Fibroblast of lung (primary cell): ENCODE measurements around the gene CACNA1H. TPM values are rescaled to one million over a fixed set of nuclear protein-coding genes. Genes with fewer than 3 reads are reported as not detected.
"Not testable (repeated sequence)": the region's sequence is repeated elsewhere in the genome, so short reads cannot be mapped to it uniquely, and the experiment has no call there.

Source experiments
- DNase-seq, 2 donors: peaks; one replicate each; pipeline versions ENCODE4 v3.0.0 to v3.0.0-alpha.2; 2010; ENCODE audit warnings: low read depth in 2 of 2
- H2AFZ ChIP-seq: 2 replicates; pipeline ENCODE4 v1.5.1; 2012; ENCODE audit warnings: low read length, control low read depth, inconsistent platforms
- H3K27ac ChIP-seq: 2 replicates; pipeline ENCODE4 v1.5.1; 2011; ENCODE audit warnings: low read length, control low read depth; ENCODE audit not compliant: insufficient read depth
- H3K27me3 ChIP-seq: 2 replicates; pipeline ENCODE4 v1.5.1; 2011; ENCODE audit warnings: mild to moderate bottlenecking, low read length; ENCODE audit not compliant: control insufficient read depth, insufficient read depth
- H3K36me3 ChIP-seq: 2 replicates; pipeline ENCODE4 v1.5.1; 2011; ENCODE audit warnings: low read length; ENCODE audit not compliant: control insufficient read depth, insufficient read depth
- H3K4me1 ChIP-seq: 2 replicates; pipeline ENCODE4 v1.5.1; 2011; ENCODE audit warnings: low read length; ENCODE audit not compliant: control insufficient read depth, insufficient read depth; ENCODE audit errors: extremely low read depth
- H3K4me2 ChIP-seq: 2 replicates; pipeline ENCODE4 v1.5.1; 2011; ENCODE audit warnings: low read length, control low read depth; ENCODE audit not compliant: insufficient read depth; ENCODE audit errors: extremely low read depth
- H3K4me3 ChIP-seq, 4 experiments: fragments of 200-600 bp in 1 of 4; sonication (generic) in 1 of 4; replicated peaks in 1 of 4; 2 replicates each; pipeline ENCODE4 v1.5.1; 2011 to 2016; ENCODE audit warnings: low read length in 4 of 4, low read depth in 3 of 4, mild to moderate bottlenecking in 3 of 4, control low read depth in 2 of 4, inconsistent platforms in 1 of 4, mixed read lengths in 1 of 4; ENCODE audit not compliant: insufficient read depth in 1 of 4; ENCODE audit errors: control extremely low read depth in 1 of 4
- H3K79me2 ChIP-seq: 2 replicates; pipeline ENCODE4 v1.5.1; 2012; ENCODE audit warnings: mild to moderate bottlenecking, low read length, inconsistent platforms; ENCODE audit not compliant: control insufficient read depth, insufficient read depth
- H3K9ac ChIP-seq: 2 replicates; pipeline ENCODE4 v1.5.1; 2011; ENCODE audit warnings: mild to moderate bottlenecking, low read length, control low read depth; ENCODE audit not compliant: insufficient read depth
- H3K9me3 ChIP-seq: 2 replicates; pipeline ENCODE4 v1.5.1; 2012; ENCODE audit warnings: low read depth, low read length; ENCODE audit not compliant: control insufficient read depth, insufficient read depth
- H4K20me1 ChIP-seq: 2 replicates; pipeline ENCODE4 v1.5.1; 2011; ENCODE audit warnings: low read length; ENCODE audit not compliant: control insufficient read depth, insufficient read depth; ENCODE audit errors: extremely low read depth
- CTCF ChIP-seq, 2 donors: IDR thresholded peaks in 1 of 2; conservative IDR thresholded peaks in 1 of 2; 1 replicate in 1 of 2; 2 replicates in 1 of 2; pipeline ENCODE4 v1.5.1; 2011 to 2012; ENCODE audit warnings: low read length in 2 of 2, control low read depth in 1 of 2, inconsistent platforms in 1 of 2, low read depth in 1 of 2, mild to moderate bottlenecking in 1 of 2
- EZH2 ChIP-seq: IDR thresholded peaks from 2 replicates; pipeline ENCODE4 v1.5.1; 2012; ENCODE audit warnings: low read length, control low read depth, mild to moderate bottlenecking; ENCODE audit errors: missing control alignments
- polyA plus RNA-seq, 2 donors: library from polyadenylated mRNA; depleted of rRNA in 1 of 2; stranded (reverse) in 1 of 2; unstranded in 1 of 2; fragments of >200 nt; gene quantifications; 2 replicates each; pipeline ENCODE4 v1.2.1, GENCODE V29; 2011 to 2012; ENCODE audit warnings: missing spikeins in 1 of 2
- total RNA-seq: library from RNA; depleted of rRNA; stranded (reverse); fragments of >200 nt; gene quantifications from 2 replicates; pipeline ENCODE4 v1.2.1, GENCODE V29; 2014

Gene CACNA1H
- total and polyA plus RNA-seq, 2 donors (not counting 1 experiment from before 2014, with no cell fraction given), result 1.2 to 10.5 TPM

- no peaks in the 10 kb centered on the region for H3K36me3 ChIP-seq
- no peaks in the 10 kb centered on the region for H4K20me1 ChIP-seq
- no peaks in the 10 kb centered on the region for H3K9me3 ChIP-seq
- no peak overlapping the region for H3K4me3 ChIP-seq
- no peak overlapping the region for H3K4me2 ChIP-seq
- DNase-seq, result no peak
- TF ChIP-seq EZH2, result no peak
- no peak for TF ChIP-seq CTCF (conservative IDR thresholded peaks at IDR 0.05 in 1 of 2, IDR thresholded peaks at IDR 0.05 in 1 of 2; ENCODE audit: low read depth in 1 of 2, low read length in 2 of 2)
- peaks cover 7% of the 10 kb centered on the region for H3K27me3 ChIP-seq
- no peaks in the 10 kb centered on the region for H3K79me2 ChIP-seq
- H3K4me1 ChIP-seq, result no peaks in the 10 kb centered on the region
- no peak overlapping the region for H3K9ac ChIP-seq
- no peak overlapping the region for H2AFZ ChIP-seq
- H3K27ac ChIP-seq, result no peak overlapping the region
These were observed 112.9 kb downstream of the CACNA1H start for GRCh38 chr16:1265826-1266225.

GRCh38 chr16:1269418-1269817 is 116.5 kb downstream of the CACNA1H start:
- not testable (repeated sequence) for H3K4me2 ChIP-seq, H4K20me1 ChIP-seq, H3K27me3 ChIP-seq, H3K4me3 ChIP-seq, H3K27ac ChIP-seq, H3K9ac ChIP-seq, H3K36me3 ChIP-seq, H3K4me1 ChIP-seq, H3K79me2 ChIP-seq, DNase-seq, H3K9me3 ChIP-seq, H2AFZ ChIP-seq

- H4K20me1 ChIP-seq, result no peaks in the 10 kb centered on the region
- H3K79me2 ChIP-seq, result no peaks in the 10 kb centered on the region
- H3K27me3 ChIP-seq, result no peaks in the 10 kb centered on the region
- no peak overlapping the region for H3K4me2 ChIP-seq
- no peak for TF ChIP-seq CTCF (conservative IDR thresholded peaks at IDR 0.05 in 1 of 2, IDR thresholded peaks at IDR 0.05 in 1 of 2; ENCODE audit: low read depth in 1 of 2, low read length in 2 of 2)
- no peak for DNase-seq
- H2AFZ ChIP-seq, result no peak overlapping the region
- no peak overlapping the region for H3K9ac ChIP-seq
- no peaks in the 10 kb centered on the region for H3K36me3 ChIP-seq
- H3K9me3 ChIP-seq, result no peaks in the 10 kb centered on the region
- no peak overlapping the region for H3K27ac ChIP-seq
- no peak overlapping the region for H3K4me3 ChIP-seq
- no peaks in the 10 kb centered on the region for H3K4me1 ChIP-seq
These were observed 118.4 kb downstream of the CACNA1H start for GRCh38 chr16:1271380-1271723.

Other genes starting within 250 kb of the CACNA1H start
- 10.0 and 12.6 TPM in 2 replicates for gene LMF1, start 182.1 kb upstream of the CACNA1H start, total RNA-seq
- gene LMF1, start 182.1 kb upstream of the CACNA1H start, polyA plus RNA-seq, result 8.9 and 12.3 TPM in 2 replicates
- under 0.01 TPM in 1 of 2 replicates, not detected in the other for gene SOX8, start 171.3 kb upstream of the CACNA1H start, total RNA-seq
- 0.03 TPM in 1 of 2 replicates, not detected in the other for gene SOX8, start 171.3 kb upstream of the CACNA1H start, polyA plus RNA-seq
- not detected in 2 replicates for gene SSTR5, start 80.4 kb upstream of the CACNA1H start, total RNA-seq
- not detected in 2 replicates for gene SSTR5, start 80.4 kb upstream of the CACNA1H start, polyA plus RNA-seq
- gene C1QTNF8, start 56.9 kb upstream of the CACNA1H start, total RNA-seq, result not detected in 2 replicates
- not detected in 2 replicates for gene C1QTNF8, start 56.9 kb upstream of the CACNA1H start, polyA plus RNA-seq
- not detected in 2 replicates for gene TPSG1, start 72.2 kb downstream of the CACNA1H start, total RNA-seq
- not detected in 2 replicates for gene TPSG1, start 72.2 kb downstream of the CACNA1H start, polyA plus RNA-seq
- gene TPSB2, start 77.1 kb downstream of the CACNA1H start, total RNA-seq, result not detected in 2 replicates
- not detected in 2 replicates for gene TPSB2, start 77.1 kb downstream of the CACNA1H start, polyA plus RNA-seq
- gene TPSAB1, start 87.6 kb downstream of the CACNA1H start, total RNA-seq, result not detected in 2 replicates
- gene TPSAB1, start 87.6 kb downstream of the CACNA1H start, polyA plus RNA-seq, result not detected in 2 replicates
- not detected in 2 replicates for gene TPSD1, start 103.0 kb downstream of the CACNA1H start, total RNA-seq
- gene TPSD1, start 103.0 kb downstream of the CACNA1H start, polyA plus RNA-seq, result not detected in 2 replicates
- 42.1 and 44.4 TPM in 2 replicates for gene UBE2I, start 156.5 kb downstream of the CACNA1H start, total RNA-seq
- gene UBE2I, start 156.5 kb downstream of the CACNA1H start, polyA plus RNA-seq, result 142 and 202 TPM in 2 replicates
- gene BAIAP3, start 180.5 kb downstream of the CACNA1H start, total RNA-seq, result 0.26 and 0.83 TPM in 2 replicates
- gene BAIAP3, start 180.5 kb downstream of the CACNA1H start, polyA plus RNA-seq, result 0.19 and 0.22 TPM in 2 replicates
- 74.7 and 77.6 TPM in 2 replicates for gene TSR3, start 198.8 kb downstream of the CACNA1H start, total RNA-seq
- 36.2 and 41.9 TPM in 2 replicates for gene TSR3, start 198.8 kb downstream of the CACNA1H start, polyA plus RNA-seq
- 38.8 and 40.8 TPM in 2 replicates for gene GNPTG, start 198.8 kb downstream of the CACNA1H start, total RNA-seq
- 43.2 and 44.6 TPM in 2 replicates for gene GNPTG, start 198.8 kb downstream of the CACNA1H start, polyA plus RNA-seq